Endothelial cell of umbilical vein (primary cell): ENCODE data around the gene PPP1R12A. TPM values are rescaled to one million over a fixed set of nuclear protein-coding genes. Genes with fewer than 3 reads are reported as not detected.

Source experiments
- BruUV-seq: library from RNA; stranded (reverse); fragments of 400-500 nt; replicated peaks from 2 replicates; lab custom pipeline; 2021; lab: Mats Ljungman, UMichigan
- CTCF ChIA-PET: fragments of 300-600, 350-600 bp; sonication (Branson Sonifier 250); formaldehyde crosslinking; loops from one replicate; lab custom pipeline; 2021; ENCODE audit warnings: antibody characterized with exemption, inconsistent platforms; lab: Charles Lee
- POLR2A ChIA-PET: fragments of 300-600, 350-600 bp; sonication (Branson Sonifier 250); formaldehyde crosslinking; loops from one replicate; lab custom pipeline; 2021; ENCODE audit warnings: antibody characterized with exemption, inconsistent platforms; lab: Charles Lee
- DNase-seq: peaks from one replicate; pipeline ENCODE4 v3.0.0-alpha.2; 2011; ENCODE audit warnings: low read depth, low spot score
- FAIRE-seq: peaks from 2 replicates; lab custom pipeline; 2011; peaks lifted over from hg19 to GRCh38; lab: Jason Lieb, UNC
- H2AFZ ChIP-seq: 2 replicates; pipeline ENCODE4 v1.6.0; 2012; ENCODE audit warnings: low read depth, low read length, control low read depth, inconsistent platforms
- H3K27ac ChIP-seq: 2 replicates; pipeline ENCODE4 v1.5.1; 2011; ENCODE audit warnings: low read depth, mild to moderate bottlenecking, control low read depth, low read length, moderate library complexity; ENCODE audit not compliant: insufficient read depth
- H3K27me3 ChIP-seq, 2 experiments: 2 replicates each; pipeline versions ENCODE4 v1.6.0 to v1.6.1; 2011; ENCODE audit warnings: low read length in 2 of 2, mixed read lengths in 1 of 2; ENCODE audit not compliant: control insufficient read depth in 2 of 2, insufficient read depth in 2 of 2
- H3K36me3 ChIP-seq, 2 experiments: 2 replicates in 1 of 2; 3 replicates in 1 of 2; pipeline ENCODE4 v1.5.1; 2011; ENCODE audit warnings: low read length in 2 of 2, mild to moderate bottlenecking in 1 of 2, moderate library complexity in 1 of 2; ENCODE audit not compliant: control insufficient read depth in 2 of 2, insufficient read depth in 2 of 2; ENCODE audit errors: extremely low read depth in 1 of 2
- H3K4me1 ChIP-seq: 3 replicates; pipeline ENCODE4 v1.5.1; 2011; ENCODE audit warnings: mild to moderate bottlenecking, low read length; ENCODE audit not compliant: control insufficient read depth, insufficient read depth; ENCODE audit errors: extremely low read depth
- H3K4me2 ChIP-seq: 2 replicates; pipeline ENCODE4 v1.6.1; 2011; ENCODE audit warnings: low read length, control low read depth, mixed read lengths; ENCODE audit not compliant: insufficient read depth
- H3K4me3 ChIP-seq, 3 experiments: fragments of 200-600 bp in 1 of 3; sonication (generic), shearing (Covaris generic) in 1 of 3; replicated peaks in 1 of 3; 2 replicates each; pipeline ENCODE4 v1.5.1; 2011 to 2016; ENCODE audit warnings: control low read depth in 3 of 3, low read length in 3 of 3, mild to moderate bottlenecking in 2 of 3, inconsistent platforms in 1 of 3, low read depth in 1 of 3, moderate library complexity in 1 of 3; ENCODE audit not compliant: insufficient read depth in 1 of 3
- H3K79me2 ChIP-seq: 2 replicates; pipeline ENCODE4 v1.6.0; 2012; ENCODE audit warnings: low read length, inconsistent platforms; ENCODE audit not compliant: control insufficient read depth, insufficient read depth
- H3K9ac ChIP-seq: replicated peaks from 2 replicates; pipeline ENCODE3; 2011; ENCODE audit warnings: low read length, control low read depth; ENCODE audit not compliant: insufficient read depth; ENCODE audit errors: extremely low read depth
- H3K9me1 ChIP-seq: replicated peaks from 3 replicates; pipeline ENCODE4 v1.6.0; 2011; ENCODE audit warnings: mild to moderate bottlenecking, low read length; ENCODE audit not compliant: control insufficient read depth, insufficient read depth; ENCODE audit errors: extremely low read depth
- H3K9me3 ChIP-seq: replicated peaks from 2 replicates; pipeline ENCODE4 v1.5.1; 2012; ENCODE audit warnings: low read length, inconsistent platforms; ENCODE audit not compliant: control insufficient read depth, insufficient read depth
- H4K20me1 ChIP-seq: replicated peaks from 2 replicates; pipeline ENCODE3; 2011; ENCODE audit warnings: mild to moderate bottlenecking, low read length; ENCODE audit not compliant: control insufficient read depth, insufficient read depth; ENCODE audit errors: extremely low read depth
- CTCF ChIP-seq, 2 donors: IDR thresholded peaks; 1 replicate in 1 of 2; 2 replicates in 1 of 2; pipeline ENCODE4 v1.5.1; 2011; ENCODE audit warnings: low read length in 2 of 2, mild to moderate bottlenecking in 2 of 2, moderate library complexity in 2 of 2, control low read depth in 1 of 2, inconsistent platforms in 1 of 2, low read depth in 1 of 2; ENCODE audit not compliant: insufficient read depth in 1 of 2; ENCODE audit errors: extremely low read depth in 1 of 2
- EZH2 ChIP-seq: IDR thresholded peaks from 2 replicates; pipeline ENCODE4 v1.6.1; 2012; ENCODE audit warnings: borderline replicate concordance, low read depth, mild to moderate bottlenecking, moderate library complexity, low read length, inconsistent platforms; ENCODE audit not compliant: severe bottlenecking
- FOS ChIP-seq: IDR thresholded peaks from 2 replicates; pipeline ENCODE4 v1.6.1; 2011; ENCODE audit warnings: mild to moderate bottlenecking, low read length, moderate library complexity, borderline replicate concordance; ENCODE audit not compliant: insufficient read depth
- GATA2 ChIP-seq: IDR thresholded peaks from 2 replicates; pipeline ENCODE4 v1.7.0; 2011; ENCODE audit warnings: low read depth, mild to moderate bottlenecking, moderate library complexity, mixed read lengths, low read length; ENCODE audit not compliant: insufficient read length, insufficient read depth
- MAX ChIP-seq: IDR thresholded peaks from 2 replicates; pipeline ENCODE4 v1.6.1; 2011; ENCODE audit not compliant: insufficient read depth, insufficient read length
- MYC ChIP-seq: IDR thresholded peaks from one replicate; pipeline ENCODE4 v1.6.1; 2011; ENCODE audit warnings: mild to moderate bottlenecking, low read depth, low read length
- POLR2A ChIP-seq: IDR thresholded peaks from 2 replicates; pipeline ENCODE4 v1.6.1; 2012; ENCODE audit warnings: low read depth, mild to moderate bottlenecking, control low read depth, low read length
- POLR2AphosphoS5 ChIP-seq: IDR thresholded peaks from 2 replicates; pipeline ENCODE4 v1.6.1; 2012; ENCODE audit warnings: low read depth, mild to moderate bottlenecking, control low read depth, low read length, moderate library complexity; ENCODE audit not compliant: insufficient read depth
- dilution Hi-C: fragments of 300-500 bp; cut with MboI; formaldehyde crosslinking; loops from one replicate; pipeline ENCODE4 v1.15.0; 2019; ENCODE audit warnings: low sequenced_read_pairs; ENCODE audit not compliant: extremely low pct_ligation_motif_present
- intact Hi-C: fragments of 100-400 bp; cut with micrococcal nuclease; formaldehyde crosslinking; loops from one replicate; pipeline ENCODE4 v1.10.0; 2022
- polyA plus RNA-seq, 4 experiments: library from polyadenylated mRNA; depleted of rRNA in 3 of 4; stranded (reverse) in 3 of 4; unstranded in 1 of 4; fragments of >200 nt; gene quantifications; 2 replicates each; pipeline versions ENCODE4 v1.2.1 to v1.2.3, GENCODE V29; 2011 to 2012; ENCODE audit warnings: missing spikeins in 1 of 4
- total RNA-seq: library from RNA; stranded (reverse); gene quantifications from 2 replicates; pipeline ENCODE4 v1.2.3, GENCODE V29; 2021

The PPP1R12A gene
- total and polyA plus RNA-seq, 2 donors (not counting 3 experiments of a cell fraction or from before 2014, with no cell fraction given) = 12.9 to 83.9 TPM

- Histone ChIP-seq H3K27me3 (no peaks in the 10 kb centered on the region), H3K4me1 (no peaks in the 10 kb centered on the region), H3K27ac (no peak overlapping the region), H3K4me3 (no peak overlapping the region), H3K79me2 (no peaks in the 10 kb centered on the region), H4K20me1 (no peaks in the 10 kb centered on the region), H3K9me1 (no peaks in the 10 kb centered on the region), H3K9ac (no peak overlapping the region), H3K36me3 (no peaks in the 10 kb centered on the region), H3K9me3 (no peaks in the 10 kb centered on the region), H2AFZ (no peak overlapping the region), H3K4me2 (no peak overlapping the region)
- no peak for DNase-seq
- intact Hi-C loops = no loop called here
- ChIA-PET POLR2A (no interaction called here), CTCF (no interaction called here)
- dilution Hi-C loops = no loop called here
- no peak for TF ChIP-seq EZH2
- no peak for TF ChIP-seq MAX
- no peak for TF ChIP-seq POLR2A
- no peak for TF ChIP-seq POLR2AphosphoS5
- TF ChIP-seq FOS = no peak
- TF ChIP-seq GATA2 = no peak
- no peak for FAIRE-seq
- no TSS peak for BruUV-seq
Observed at GRCh38 chr12:79747274-79747673, 187.6 kb downstream of the PPP1R12A start.

GRCh38 chr12:79737875-79738718 is 196.8 kb downstream of the PPP1R12A start:
- TF ChIP-seq MAX (no peak), CTCF (IDR thresholded peaks at IDR 0.05; ENCODE audit: extremely low read depth in 1 of 2, insufficient read depth in 1 of 2, low read depth in 1 of 2, low read length in 2 of 2) (peak; percentile 48 to 49), FOS (peak; percentile 4), EZH2 (no peak), MYC (no peak), POLR2AphosphoS5 (no peak)
- Histone ChIP-seq H3K79me2 (no peaks in the 10 kb centered on the region), H3K9me3 (no peaks in the 10 kb centered on the region), H3K36me3 (no peaks in the 10 kb centered on the region), H3K9me1 (no peaks in the 10 kb centered on the region), H3K27me3 (no peaks in the 10 kb centered on the region), H3K27ac (no peak overlapping the region), H4K20me1 (no peaks in the 10 kb centered on the region), H3K4me2 (no peak overlapping the region), H3K4me1 (no peaks in the 10 kb centered on the region), H3K4me3 (no peak overlapping the region), H3K9ac (no peak overlapping the region), H2AFZ (peak overlapping the region; percentile 64)
- no TSS peak for BruUV-seq
- CTCF ChIA-PET = interaction anchor here (0.7 to 2.6 kb wide), 20 partner anchors 11 to 449 kb away, joined by 3 to 12 read pairs (median 4); no protein-coding TSS in a partner anchor
- DNase-seq (peak; percentile 80), FAIRE-seq (peak; percentile 77)
- intact Hi-C loops (loop anchor here (1.0 to 2.0 kb wide), 6 partner anchors 47 to 449 kb away; no protein-coding TSS in a partner anchor), dilution Hi-C loops (no loop called here)
- POLR2A ChIA-PET = interaction anchor here (1.1 kb wide), 1 partner anchor 177 kb away, joined by 3 read pairs; no protein-coding TSS in a partner anchor
